Measurements from ENCODE around the gene JAK3.

Gene JAK3

GRCh38 chr19:17837972-17838371 lies 9.8 kb downstream of the JAK3 start:
- DNase-seq, result no peak

- no peak for DNase-seq
Observed at GRCh38 chr19:17836530-17836929, 11.3 kb downstream of the JAK3 start.

- no peak for DNase-seq
Observed at GRCh38 chr19:17835182-17836006, 12.4 kb downstream of the JAK3 start.

GRCh38 chr19:17834350-17835181 lies 13.2 kb downstream of the JAK3 start:
- DNase-seq, result no peak

- no peak for DNase-seq
Observed at GRCh38 chr19:17832443-17833208, 15.2 kb downstream of the JAK3 start.

GRCh38 chr19:17831419-17831888 lies 16.3 kb downstream of the JAK3 start:
- no peak for DNase-seq

- DNase-seq, result no peak
Observed at GRCh38 chr19:17830567-17831418, 17.0 kb downstream of the JAK3 start.

- DNase-seq, result no peak
Observed at GRCh38 chr19:17829855-17830566, 17.8 kb downstream of the JAK3 start.

GRCh38 chr19:17826508-17827056 lies 21.2 kb downstream of the JAK3 start:
- no peak for DNase-seq

GRCh38 chr19:17824339-17824738 lies 23.4 kb downstream of the JAK3 start:
- DNase-seq, result no peak

- DNase-seq, result no peak
Observed at GRCh38 chr19:17821190-17821589, 26.6 kb downstream of the JAK3 start, which contains the start of gene INSL3. TSS of gene INSL3 (minus strand) at chr19:17821519. CDS start at chr19:17821506, 13 bp downstream.

- DNase-seq, result no peak
Observed at GRCh38 chr19:17817668-17818363, 30.0 kb downstream of the JAK3 start.

GRCh38 chr19:17812099-17812498 lies 35.7 kb downstream of the JAK3 start:
- no peak for DNase-seq

- DNase-seq, result no peak
Observed at GRCh38 chr19:17811681-17812080, 36.1 kb downstream of the JAK3 start.

GRCh38 chr19:17811103-17811502 lies 36.7 kb downstream of the JAK3 start:
- DNase-seq, result no peak

GRCh38 chr19:17807731-17808316 lies 40.0 kb downstream of the JAK3 start:
- no peak for DNase-seq

- DNase-seq, result no peak
Observed at GRCh38 chr19:17806945-17807344, 40.8 kb downstream of the JAK3 start.

- no peak for DNase-seq
Observed at GRCh38 chr19:17805427-17805826, 42.4 kb downstream of the JAK3 start.

GRCh38 chr19:17803264-17803896 lies 44.4 kb downstream of the JAK3 start:
- no peak for DNase-seq
